H9 (cell line): ENCODE measurements around the gene TSGA10. TPM values are rescaled to one million over a fixed set of nuclear protein-coding genes. Genes with fewer than 3 reads are reported as not detected.

Experiments
- DNase-seq: peaks from one replicate; pipeline ENCODE4 v3.0.0-alpha.2; 2017
- H2AFZ ChIP-seq: one replicate; pipeline ENCODE4 v1.6.1; 2013; ENCODE audit warnings: mild to moderate bottlenecking, low read length, control low read depth, moderate library complexity
- H2AK5ac ChIP-seq: 2 replicates; pipeline ENCODE4 v1.6.1; 2013; ENCODE audit warnings: low read length, control low read depth, mixed read lengths; ENCODE audit not compliant: insufficient read length
- H2BK120ac ChIP-seq: one replicate; pipeline ENCODE4 v1.6.1; 2013; ENCODE audit warnings: low read depth, mild to moderate bottlenecking, low read length, control low read depth, inconsistent platforms; ENCODE audit not compliant: poor library complexity, severe bottlenecking
- H2BK12ac ChIP-seq: 2 replicates; pipeline ENCODE4 v1.6.1; 2013; ENCODE audit warnings: low read length, control low read depth, mixed read lengths, low read depth; ENCODE audit not compliant: insufficient read length
- H2BK15ac ChIP-seq: 2 replicates; pipeline ENCODE4 v1.6.1; 2013; ENCODE audit warnings: low read depth, low read length, control low read depth
- H2BK20ac ChIP-seq: one replicate; pipeline ENCODE4 v1.6.1; 2013; ENCODE audit warnings: low read depth, mild to moderate bottlenecking, low read length, control low read depth, inconsistent platforms; ENCODE audit not compliant: poor library complexity, severe bottlenecking
- H2BK5ac ChIP-seq: 2 replicates; pipeline ENCODE4 v1.6.1; 2013; ENCODE audit warnings: low read length, control low read depth, mixed read lengths; ENCODE audit not compliant: insufficient read length
- H3K14ac ChIP-seq: 2 replicates; pipeline ENCODE4 v1.6.1; 2013; ENCODE audit warnings: low read length, control low read depth; ENCODE audit not compliant: insufficient read depth
- H3K18ac ChIP-seq: 2 replicates; pipeline ENCODE4 v1.6.1; 2013; ENCODE audit warnings: low read depth, mild to moderate bottlenecking, mixed read lengths, low read length, control low read depth; ENCODE audit not compliant: insufficient read length
- H3K23ac ChIP-seq: 2 replicates; pipeline ENCODE4 v1.6.1; 2013; ENCODE audit warnings: low read length, control low read depth, mixed read lengths, low read depth; ENCODE audit not compliant: insufficient read length
- H3K23me2 ChIP-seq: 2 replicates; pipeline ENCODE4 v1.6.1; 2013; ENCODE audit warnings: low read depth, mild to moderate bottlenecking, mixed read lengths, low read length, control low read depth; ENCODE audit not compliant: insufficient read length, poor library complexity, severe bottlenecking
- H3K27ac ChIP-seq: 2 replicates; pipeline ENCODE4 v1.5.1; 2013; ENCODE audit warnings: low read length, control low read depth, mixed read lengths, low read depth; ENCODE audit not compliant: insufficient read length
- H3K27me3 ChIP-seq: 2 replicates; pipeline ENCODE4 v1.6.1; 2013; ENCODE audit warnings: low read length, control low read depth, inconsistent platforms; ENCODE audit not compliant: insufficient read depth
- H3K4ac ChIP-seq: 2 replicates; pipeline ENCODE4 v1.6.1; 2013; ENCODE audit warnings: low read depth, mild to moderate bottlenecking, control low read depth, inconsistent platforms, low read length, moderate library complexity
- H3K4me1 ChIP-seq: 2 replicates; pipeline ENCODE4 v1.6.1; 2013; ENCODE audit warnings: low read length, control low read depth, inconsistent platforms; ENCODE audit not compliant: insufficient read depth
- H3K4me2 ChIP-seq: 2 replicates; pipeline ENCODE4 v1.6.1; 2013; ENCODE audit warnings: low read length, control low read depth, mixed read lengths; ENCODE audit not compliant: insufficient read length, insufficient read depth
- H3K56ac ChIP-seq: 2 replicates; pipeline ENCODE4 v1.6.1; 2013; ENCODE audit warnings: low read depth, mild to moderate bottlenecking, mixed read lengths, low read length, control low read depth; ENCODE audit not compliant: insufficient read length
- H3K79me1 ChIP-seq: 2 replicates; pipeline ENCODE4 v1.6.1; 2013; ENCODE audit warnings: low read depth, mild to moderate bottlenecking, moderate library complexity, low read length, control low read depth, inconsistent platforms; ENCODE audit not compliant: insufficient read depth, poor library complexity, severe bottlenecking
- H3K79me2 ChIP-seq: 2 replicates; pipeline ENCODE4 v1.6.1; 2013; ENCODE audit warnings: low read length, control low read depth, inconsistent platforms; ENCODE audit not compliant: insufficient read depth
- H3K9ac ChIP-seq: 2 replicates; pipeline ENCODE4 v1.6.1; 2013; ENCODE audit warnings: low read length, control low read depth, mixed read lengths; ENCODE audit not compliant: insufficient read length; ENCODE audit errors: extremely low read depth
- H3K9me3 ChIP-seq: one replicate; pipeline ENCODE4 v1.6.1; 2013; ENCODE audit warnings: low read depth, low read length, inconsistent platforms; ENCODE audit not compliant: control insufficient read depth
- H3T11ph ChIP-seq: one replicate; pipeline ENCODE4 v1.6.1; 2013; ENCODE audit warnings: mild to moderate bottlenecking, low read length, control low read depth, inconsistent platforms
- H4K20me1 ChIP-seq: one replicate; pipeline ENCODE4 v1.6.1; 2013; ENCODE audit not compliant: control insufficient read depth, insufficient read length, insufficient read depth
- H4K5ac ChIP-seq: 2 replicates; pipeline ENCODE4 v1.6.1; 2013; ENCODE audit warnings: low read depth, mild to moderate bottlenecking, mixed read lengths, low read length, control low read depth; ENCODE audit not compliant: insufficient read length
- H4K8ac ChIP-seq: replicated peaks from 2 replicates; pipeline ENCODE4 v1.6.1; 2013; ENCODE audit warnings: low read length, control low read depth, mixed read lengths, low read depth; ENCODE audit not compliant: insufficient read length
- H4K91ac ChIP-seq: 2 replicates; pipeline ENCODE4 v1.6.1; 2013; ENCODE audit warnings: low read depth, mild to moderate bottlenecking, moderate library complexity, mixed read lengths, low read length, control low read depth; ENCODE audit not compliant: insufficient read length
- H3K27ac Mint-ChIP-seq, 3 experiments: 2 replicates in 2 of 3; 3 replicates in 1 of 3; pipeline ENCODE4 v1.8.0; 2020 to 2021; ENCODE audit warnings: mixed read lengths in 3 of 3, mild to moderate bottlenecking in 1 of 3, moderate library complexity in 1 of 3
- H3K27me3 Mint-ChIP-seq: 2 replicates; pipeline ENCODE4 v1.8.0; 2021; ENCODE audit warnings: low read depth, mild to moderate bottlenecking, moderate library complexity, mixed read lengths
- H3K36me3 Mint-ChIP-seq, 3 experiments: 2 replicates in 2 of 3; 3 replicates in 1 of 3; pipeline ENCODE4 v1.8.0; 2020 to 2021; ENCODE audit warnings: low read depth in 3 of 3, mixed read lengths in 3 of 3; ENCODE audit not compliant: insufficient read depth in 1 of 3
- H3K4me1 Mint-ChIP-seq, 2 experiments: 2 replicates each; pipeline ENCODE4 v1.8.0; 2020; ENCODE audit warnings: mixed read lengths in 2 of 2
- H3K4me3 Mint-ChIP-seq, 2 experiments: 2 replicates in 1 of 2; 3 replicates in 1 of 2; pipeline ENCODE4 v1.8.0; 2020 to 2021; ENCODE audit warnings: mild to moderate bottlenecking in 2 of 2, mixed read lengths in 2 of 2, moderate library complexity in 1 of 2
- H3K9me3 Mint-ChIP-seq, 2 experiments: 2 replicates in 1 of 2; 3 replicates in 1 of 2; pipeline ENCODE4 v1.8.0; 2020; ENCODE audit warnings: mild to moderate bottlenecking in 2 of 2, mixed read lengths in 2 of 2, moderate library complexity in 1 of 2
- CTCF ChIP-seq: fragments of 200-600 bp; sonication (generic); conservative IDR thresholded peaks from 3 replicates; pipeline ENCODE4 v1.8.0; 2021; ENCODE audit warnings: antibody characterized with exemption, mild to moderate bottlenecking
- WGBS: extraction: QIAGEN DNeasy Blood & Tissue Kit; methylation state at CpG from one replicate; pipeline ENCODE4 v1.1.7; 2013; ENCODE audit warnings: missing lambda C conversion rate, low lambda C conversion rate, mixed read lengths; ENCODE audit not compliant: insufficient read length; ENCODE audit errors: extremely low coverage; 5-methylcytosine and 5-hydroxymethylcytosine counted together
- total RNA-seq: library from RNA; stranded (reverse); gene quantifications from 2 replicates; pipeline ENCODE4 v1.2.1, GENCODE V29; 2021

Gene TSGA10
- total RNA-seq, 1 experiment from 2014 or later: 6.3 TPM

GRCh38 chr2:99028558-99028957 lies 126.2 kb downstream of the TSGA10 start:
- no peaks in the 10 kb centered on the region for H3K4me1 Mint-ChIP-seq
- H4K91ac ChIP-seq: no peak overlapping the region
- WGBS: no CpG with 5 or more reads among the region's 4 CpGs
- no peak overlapping the region for H3K4me2 ChIP-seq
- H3K27me3 Mint-ChIP-seq: no peaks in the 10 kb centered on the region; the same call in 1 of the 2 replicates
- H3K14ac ChIP-seq: no peak overlapping the region
- H3K4me3 Mint-ChIP-seq: no peak overlapping the region
- H3K9me3 ChIP-seq: no peaks in the 10 kb centered on the region
- H3K36me3 Mint-ChIP-seq: no peaks in the 10 kb centered on the region
- no peaks in the 10 kb centered on the region for H3K4me1 ChIP-seq
- no peaks in the 10 kb centered on the region for H3K27me3 ChIP-seq
- no peak overlapping the region for H3T11ph ChIP-seq
- H4K5ac ChIP-seq: no peak overlapping the region
- no peak overlapping the region for H2BK20ac ChIP-seq
- no peaks in the 10 kb centered on the region for H3K79me2 ChIP-seq
- no peak overlapping the region for H3K23ac ChIP-seq
- no peak overlapping the region for H3K27ac ChIP-seq
- no peak for TF ChIP-seq CTCF
- H4K8ac ChIP-seq: no peak overlapping the region
- H3K18ac ChIP-seq: no peak overlapping the region
- H3K23me2 ChIP-seq: no peaks in the 10 kb centered on the region
- H3K9ac ChIP-seq: no peak overlapping the region
- H4K20me1 ChIP-seq: no peaks in the 10 kb centered on the region
- no peaks in the 10 kb centered on the region for H3K79me1 ChIP-seq
- H3K9me3 Mint-ChIP-seq: peaks cover 0 to 3% of the 10 kb centered on the region in 2 experiments; a peak in 1 of 5 replicates
- no peak overlapping the region for H3K56ac ChIP-seq
- no peak overlapping the region for H2AK5ac ChIP-seq
- H2BK12ac ChIP-seq: no peak overlapping the region
- H2BK5ac ChIP-seq: no peak overlapping the region
- H2BK15ac ChIP-seq: no peak overlapping the region
- no peak overlapping the region for H2AFZ ChIP-seq
- no peak overlapping the region for H3K27ac Mint-ChIP-seq
- H2BK120ac ChIP-seq: no peak overlapping the region
- DNase-seq: no peak
- H3K4ac ChIP-seq: no peak overlapping the region
